Measurements from ENCODE around the gene SLC7A14. TPM values are rescaled to one million over a fixed set of nuclear protein-coding genes. Genes with fewer than 3 reads are reported as not detected.

Gene SLC7A14
- total RNA-seq, 3 donors from 2014 or later, result 0.15 TPM; not detected in 2

DNA sequence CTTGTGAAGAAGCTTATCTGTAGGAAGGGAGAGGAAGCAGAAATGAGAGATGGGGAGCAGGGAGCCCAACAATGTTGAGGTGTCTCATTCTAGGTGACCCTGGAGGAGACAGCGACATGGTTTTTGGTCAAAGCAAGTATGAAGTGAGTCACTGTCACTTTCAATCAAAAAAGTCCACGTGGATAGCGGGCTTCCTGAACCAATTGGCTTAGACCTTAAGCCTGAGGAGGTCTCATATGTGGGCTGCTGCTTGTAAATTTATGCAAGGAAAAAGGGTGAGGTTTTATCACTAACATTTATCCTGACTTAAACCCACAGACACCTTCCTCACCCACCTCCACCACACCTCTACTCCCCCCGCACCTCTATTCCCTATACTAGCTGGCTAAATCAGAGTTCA, 144.5 kb downstream of the SLC7A14 start:
- no peaks in the 10 kb centered on the region for H3K4me1 ChIP-seq
- H3K9me3 ChIP-seq, result no peaks in the 10 kb centered on the region
- no peak overlapping the region for H3K27ac ChIP-seq
- DNase-seq (ENCODE audit: low spot score in 2 of 2), result no peak
- no peaks in the 10 kb centered on the region for H3K36me3 ChIP-seq
- TF ChIP-seq, protein P1, sequence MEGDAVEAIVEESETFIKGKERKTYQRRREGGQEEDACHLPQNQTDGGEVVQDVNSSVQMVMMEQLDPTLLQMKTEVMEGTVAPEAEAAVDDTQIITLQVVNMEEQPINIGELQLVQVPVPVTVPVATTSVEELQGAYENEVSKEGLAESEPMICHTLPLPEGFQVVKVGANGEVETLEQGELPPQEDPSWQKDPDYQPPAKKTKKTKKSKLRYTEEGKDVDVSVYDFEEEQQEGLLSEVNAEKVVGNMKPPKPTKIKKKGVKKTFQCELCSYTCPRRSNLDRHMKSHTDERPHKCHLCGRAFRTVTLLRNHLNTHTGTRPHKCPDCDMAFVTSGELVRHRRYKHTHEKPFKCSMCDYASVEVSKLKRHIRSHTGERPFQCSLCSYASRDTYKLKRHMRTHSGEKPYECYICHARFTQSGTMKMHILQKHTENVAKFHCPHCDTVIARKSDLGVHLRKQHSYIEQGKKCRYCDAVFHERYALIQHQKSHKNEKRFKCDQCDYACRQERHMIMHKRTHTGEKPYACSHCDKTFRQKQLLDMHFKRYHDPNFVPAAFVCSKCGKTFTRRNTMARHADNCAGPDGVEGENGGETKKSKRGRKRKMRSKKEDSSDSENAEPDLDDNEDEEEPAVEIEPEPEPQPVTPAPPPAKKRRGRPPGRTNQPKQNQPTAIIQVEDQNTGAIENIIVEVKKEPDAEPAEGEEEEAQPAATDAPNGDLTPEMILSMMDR (IDR thresholded peaks at IDR 0.05), result no peak
- TF ChIP-seq POLR2A (IDR thresholded peaks at IDR 0.05) (no peak), POLR2AphosphoS5 (IDR thresholded peaks at IDR 0.05) (no peak)
- no peaks in the 10 kb centered on the region for H3K27me3 ChIP-seq
- H3K4me3 ChIP-seq, result no peak overlapping the region
- intact Hi-C loops (cut with DNase I; ENCODE audit: low total_unique reads), result no loop called here

DNA sequence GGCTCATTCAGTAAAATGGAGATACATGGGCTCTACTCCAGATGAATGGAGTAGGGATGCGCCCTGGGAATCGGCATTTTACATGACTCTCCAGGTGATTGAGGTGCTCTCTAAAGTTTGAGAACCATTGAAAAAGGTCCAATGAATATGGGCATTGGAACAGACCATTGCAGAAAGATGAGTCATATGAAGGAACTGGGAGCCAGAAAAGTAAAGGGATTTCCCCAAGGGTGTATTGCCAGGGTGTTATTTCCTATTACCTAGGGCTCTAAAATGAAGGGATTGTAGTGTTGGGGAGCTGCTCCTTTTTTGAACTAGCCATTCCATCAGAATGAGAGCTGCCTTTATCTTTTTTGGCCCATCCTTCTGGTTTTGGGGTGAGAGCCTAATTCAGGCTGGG, 145.5 kb downstream of the SLC7A14 start:
- Histone ChIP-seq H3K27ac (peak overlapping the region in 1 of 2 donors; percentile 52), H3K36me3 (no peaks in the 10 kb centered on the region)
- intact Hi-C loops (cut with DNase I; ENCODE audit: low total_unique reads), result no loop called here

DNA sequence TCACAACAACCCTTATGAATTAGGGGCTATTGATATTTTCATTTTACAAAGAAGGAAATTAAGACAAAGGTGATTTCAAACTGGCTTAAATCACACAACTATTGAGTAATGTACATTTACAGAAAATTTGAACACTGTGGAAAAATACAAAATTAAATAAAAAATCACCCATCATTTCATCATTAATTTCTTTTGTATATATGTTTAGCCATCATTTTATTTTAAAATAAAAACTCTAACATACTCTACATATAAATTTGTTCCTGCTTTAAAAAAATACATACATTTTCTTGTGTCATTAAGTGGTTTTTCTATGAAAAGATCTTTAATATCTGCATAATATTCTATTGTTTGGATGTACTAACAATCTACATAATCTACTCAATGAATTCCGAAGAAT, 147.0 kb downstream of the SLC7A14 start:
- no peaks in the 10 kb centered on the region for H3K27me3 ChIP-seq
- H3K9me3 ChIP-seq, result no peaks in the 10 kb centered on the region
- no peak overlapping the region for H3K4me3 ChIP-seq
- intact Hi-C loops (cut with DNase I; ENCODE audit: low total_unique reads), result no loop called here
- H3K27ac ChIP-seq, result no peak overlapping the region
- TF ChIP-seq, protein P1 (IDR thresholded peaks at IDR 0.05), result no peak
- no peak for TF ChIP-seq POLR2AphosphoS5 (IDR thresholded peaks at IDR 0.05)
- TF ChIP-seq POLR2A (IDR thresholded peaks at IDR 0.05), result no peak
- DNase-seq (ENCODE audit: low spot score in 2 of 2), result no peak
- no peaks in the 10 kb centered on the region for H3K36me3 ChIP-seq
- no peaks in the 10 kb centered on the region for H3K4me1 ChIP-seq

More for the DNA sequence above, 145.5 kb downstream of the SLC7A14 start:
- no peaks in the 10 kb centered on the region for H3K9me3 ChIP-seq
- DNase-seq (ENCODE audit: low spot score in 2 of 2), result no peak
- H3K4me3 ChIP-seq, result no peak overlapping the region
- no peaks in the 10 kb centered on the region for H3K27me3 ChIP-seq
- no peak for TF ChIP-seq POLR2AphosphoS5 (IDR thresholded peaks at IDR 0.05)
- TF ChIP-seq POLR2A (IDR thresholded peaks at IDR 0.05), result no peak
- TF ChIP-seq, protein P1 (IDR thresholded peaks at IDR 0.05), result no peak
- no peaks in the 10 kb centered on the region for H3K4me1 ChIP-seq

DNA sequence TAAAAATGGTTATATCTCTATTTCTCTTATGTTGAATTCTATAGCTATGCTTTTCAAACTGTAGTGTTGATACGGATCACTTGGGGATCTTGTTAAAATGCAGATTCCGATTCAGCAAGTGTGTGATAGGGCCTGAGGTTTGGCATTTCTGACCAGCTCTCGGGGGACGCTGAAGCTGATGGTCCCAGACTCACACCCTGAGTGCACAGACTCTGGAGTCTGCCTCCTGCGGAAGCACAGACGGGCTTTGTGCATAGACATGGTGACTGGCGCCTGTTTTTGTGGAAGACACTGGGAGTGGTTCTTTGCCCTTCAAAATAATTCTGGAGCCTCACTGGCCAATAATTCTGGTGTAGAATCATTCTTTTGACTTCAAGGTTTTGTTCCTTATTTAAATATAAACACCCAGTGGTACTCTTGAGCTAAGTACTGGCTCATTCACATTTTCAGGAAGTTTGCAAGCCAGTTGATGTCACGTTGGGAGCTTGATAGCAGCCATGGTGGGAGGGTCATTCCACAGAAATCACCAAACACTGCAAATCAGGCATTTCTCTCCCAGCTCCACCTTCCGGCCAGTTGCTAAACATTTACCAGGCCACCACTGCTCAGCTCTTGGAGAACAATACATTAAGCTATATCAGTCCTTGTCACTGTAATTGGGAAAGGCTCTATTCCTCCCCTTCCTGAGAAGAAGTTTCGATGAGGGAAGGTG, 148.0 kb downstream of the SLC7A14 start:
- no peaks in the 10 kb centered on the region for H3K36me3 ChIP-seq
- DNase-seq (ENCODE audit: low spot score in 2 of 2), result no peak
- TF ChIP-seq POLR2AphosphoS5 (IDR thresholded peaks at IDR 0.05) (no peak), POLR2A (IDR thresholded peaks at IDR 0.05) (no peak)
- TF ChIP-seq, protein P1 (IDR thresholded peaks at IDR 0.05), result no peak
- no peak overlapping the region for H3K27ac ChIP-seq
- H3K9me3 ChIP-seq, result no peaks in the 10 kb centered on the region
- H3K4me3 ChIP-seq, result no peak overlapping the region
- no peaks in the 10 kb centered on the region for H3K27me3 ChIP-seq
- H3K4me1 ChIP-seq, result no peaks in the 10 kb centered on the region
- intact Hi-C loops (cut with DNase I; ENCODE audit: low total_unique reads), result no loop called here

DNA sequence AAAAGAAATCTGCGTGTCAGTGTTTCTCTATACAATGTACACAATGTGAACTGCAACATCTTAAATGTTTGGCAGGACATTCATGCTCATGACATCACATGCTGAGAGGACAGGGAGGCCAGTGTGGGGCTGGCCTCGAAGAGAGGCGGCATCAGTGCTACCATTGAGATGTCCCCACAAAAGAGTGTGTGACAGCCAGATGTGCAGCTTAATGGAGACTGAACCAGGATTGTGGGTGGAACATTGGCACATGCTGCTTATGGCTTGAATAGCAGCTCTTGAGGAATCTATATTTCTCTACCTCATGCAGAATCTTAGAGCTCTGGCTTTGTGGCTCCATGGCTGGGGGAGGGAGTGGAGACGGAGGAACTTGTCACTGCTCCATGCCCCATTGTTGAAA, 148.7 kb downstream of the SLC7A14 start:
- Histone ChIP-seq H3K27me3 (no peaks in the 10 kb centered on the region), H3K4me1 (no peaks in the 10 kb centered on the region), H3K4me3 (no peak overlapping the region), H3K27ac (no peak overlapping the region), H3K36me3 (no peaks in the 10 kb centered on the region), H3K9me3 (no peaks in the 10 kb centered on the region)
- intact Hi-C loops (cut with DNase I; ENCODE audit: low total_unique reads), result no loop called here
- TF ChIP-seq POLR2A (IDR thresholded peaks at IDR 0.05) (no peak), POLR2AphosphoS5 (IDR thresholded peaks at IDR 0.05) (no peak)
- TF ChIP-seq, protein P1 (IDR thresholded peaks at IDR 0.05), result no peak
- DNase-seq (ENCODE audit: low spot score in 2 of 2), result no peak
